ENCODE data around the gene INO80.
"Not testable (repeated sequence)": the region's sequence is repeated elsewhere in the genome, so short reads cannot be mapped to it uniquely, and the experiment has no call there.

Gene INO80

DNA sequence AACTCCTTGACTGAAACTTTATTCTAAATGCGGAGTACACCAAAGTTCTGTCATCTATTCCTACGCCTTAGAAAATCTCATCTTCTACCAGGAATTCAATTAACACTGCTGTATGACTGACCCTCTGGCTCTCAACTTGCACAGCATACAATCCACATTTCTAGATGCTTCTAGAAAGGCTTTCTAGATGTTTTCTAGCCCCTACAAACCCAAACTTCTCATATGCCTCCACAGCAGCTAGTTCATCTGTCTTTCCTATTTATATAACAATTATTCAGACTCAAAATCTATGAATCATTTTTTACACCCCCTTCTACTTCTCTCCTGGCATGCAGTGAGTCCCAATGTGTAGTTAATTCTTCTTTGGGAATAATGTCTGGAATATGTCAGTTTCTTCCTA, 13.2 kb downstream of the INO80 start:
- H3K4me3 ChIP-seq (ENCODE audit: low read depth, low read length) = no peak overlapping the region
- no peak for DNase-seq (ENCODE audit: low read depth)
- no peak for TF ChIP-seq CTCF (conservative IDR thresholded peaks at IDR 0.05; ENCODE audit: low read depth, low read length)

DNA sequence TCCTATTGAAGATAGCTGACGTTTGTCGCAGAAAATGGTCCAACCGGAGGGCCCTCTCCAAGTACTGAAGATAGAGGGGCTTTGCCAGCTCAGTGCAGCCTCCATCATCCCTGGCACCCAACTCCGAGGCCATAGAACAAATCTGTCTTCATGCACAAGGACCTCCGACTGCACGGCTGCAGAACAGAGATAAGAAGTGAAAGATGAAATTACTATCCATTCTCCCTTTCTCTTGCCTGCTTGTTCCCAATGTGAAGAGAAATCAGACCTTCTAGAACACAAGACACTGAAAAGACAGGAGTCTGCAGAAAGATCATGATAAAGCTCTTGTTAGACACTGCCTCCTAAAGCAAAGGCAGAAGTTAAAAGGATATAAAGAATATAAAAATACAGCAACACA, 19.9 kb downstream of the INO80 start:
- no peak for TF ChIP-seq CTCF (conservative IDR thresholded peaks at IDR 0.05; ENCODE audit: low read depth, low read length)
- H3K4me3 ChIP-seq (ENCODE audit: low read depth, low read length) = no peak overlapping the region
- DNase-seq (ENCODE audit: low read depth) = no peak

DNA sequence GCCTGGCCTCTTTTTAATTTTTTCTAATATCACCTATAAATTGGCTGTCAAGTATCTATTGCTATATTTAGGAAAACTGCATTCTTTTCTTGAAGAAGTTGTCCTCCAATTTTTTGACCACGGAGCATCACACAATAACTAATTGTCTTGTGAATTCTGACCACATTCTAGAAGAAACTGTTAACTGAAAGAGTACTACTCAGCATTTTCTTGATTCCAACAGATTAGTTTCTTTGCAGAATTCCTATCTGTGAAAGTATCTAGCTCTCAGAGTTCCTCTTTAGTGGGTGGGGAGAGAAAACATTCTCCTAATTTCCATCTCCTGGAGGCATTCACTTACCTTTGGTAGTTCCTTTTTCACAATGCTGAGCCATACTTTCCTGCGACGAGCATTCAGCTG, 31.1 kb downstream of the INO80 start:
- DNase-seq (ENCODE audit: low read depth) = no peak
- TF ChIP-seq CTCF (conservative IDR thresholded peaks at IDR 0.05; ENCODE audit: low read depth, low read length) = no peak

DNA sequence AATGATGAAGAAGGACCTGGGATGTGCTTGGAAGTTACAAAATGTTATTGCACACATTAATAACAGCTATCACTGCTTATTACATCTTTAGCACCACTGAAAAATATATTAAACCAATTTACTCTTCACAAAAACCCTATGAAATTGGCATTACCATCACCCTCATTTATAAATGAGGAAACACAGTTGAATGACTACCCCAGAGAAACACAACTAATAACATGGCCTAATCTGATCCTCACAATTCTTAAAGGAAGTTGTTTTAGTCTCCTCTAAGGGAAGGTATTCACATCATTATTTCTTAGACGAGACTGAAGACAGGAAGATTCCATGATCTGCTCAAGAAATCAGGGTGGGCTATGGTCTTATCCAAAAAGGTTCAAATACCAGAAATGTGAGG, 35.9 kb downstream of the INO80 start:
- no peak for DNase-seq (ENCODE audit: low read depth)
- no peak overlapping the region for H3K4me3 ChIP-seq (ENCODE audit: low read depth, low read length)
- TF ChIP-seq CTCF (conservative IDR thresholded peaks at IDR 0.05; ENCODE audit: low read depth, low read length) = no peak

More for the DNA sequence above, 31.1 kb downstream of the INO80 start:
- H3K4me3 ChIP-seq (ENCODE audit: low read depth, low read length) = no peak overlapping the region

DNA sequence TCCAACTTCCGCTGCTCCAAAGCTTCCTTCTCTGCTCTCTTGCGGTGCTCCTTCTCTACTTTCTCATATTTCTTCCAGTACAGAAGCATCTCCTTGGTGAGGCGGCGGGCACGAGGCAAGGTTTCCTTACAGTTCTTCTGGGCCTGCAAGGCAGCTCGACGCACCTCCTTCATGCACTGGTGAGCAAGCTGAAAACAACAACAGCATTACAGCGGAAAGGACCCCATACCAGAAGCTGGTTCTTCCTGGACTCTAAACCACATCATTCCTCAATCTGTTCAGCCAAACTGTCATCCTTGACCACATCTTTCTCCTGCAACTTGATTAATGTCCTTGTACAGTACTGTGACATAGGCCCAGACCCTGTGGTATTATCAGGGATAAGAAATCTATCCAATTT, 36.4 kb downstream of the INO80 start:
- no peak for TF ChIP-seq CTCF (conservative IDR thresholded peaks at IDR 0.05; ENCODE audit: low read depth, low read length)
- H3K4me3 ChIP-seq (ENCODE audit: low read depth, low read length) = no peak overlapping the region
- no peak for DNase-seq (ENCODE audit: low read depth)

GRCh38 chr15:41078879-41079278, 37.2 kb downstream of the INO80 start:
- not testable (repeated sequence) for DNase-seq (ENCODE audit: low read depth); H3K4me3 ChIP-seq (ENCODE audit: low read depth, low read length)

DNA sequence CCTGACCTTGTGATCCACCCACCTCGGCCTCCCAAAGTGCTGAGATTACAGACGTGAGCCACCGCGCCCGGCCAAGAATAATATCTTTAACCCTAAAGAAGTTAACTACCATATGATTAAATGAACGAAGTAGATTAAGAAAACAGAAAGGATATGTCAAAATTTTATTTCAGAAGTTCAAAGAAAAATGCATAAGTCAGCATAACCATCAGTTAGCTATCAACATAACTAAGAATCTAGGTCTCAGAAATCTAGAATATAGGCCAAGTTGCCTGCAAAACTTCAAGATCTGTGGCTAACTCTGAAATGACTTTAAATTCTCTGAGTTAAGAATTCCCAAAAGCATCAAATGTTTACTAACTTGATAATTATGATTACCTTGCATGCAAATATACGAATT, 38.0 kb downstream of the INO80 start:
- no peak for TF ChIP-seq CTCF (conservative IDR thresholded peaks at IDR 0.05; ENCODE audit: low read depth, low read length)
- no peak for DNase-seq (ENCODE audit: low read depth)
- H3K4me3 ChIP-seq (ENCODE audit: low read depth, low read length) = no peak overlapping the region

DNA sequence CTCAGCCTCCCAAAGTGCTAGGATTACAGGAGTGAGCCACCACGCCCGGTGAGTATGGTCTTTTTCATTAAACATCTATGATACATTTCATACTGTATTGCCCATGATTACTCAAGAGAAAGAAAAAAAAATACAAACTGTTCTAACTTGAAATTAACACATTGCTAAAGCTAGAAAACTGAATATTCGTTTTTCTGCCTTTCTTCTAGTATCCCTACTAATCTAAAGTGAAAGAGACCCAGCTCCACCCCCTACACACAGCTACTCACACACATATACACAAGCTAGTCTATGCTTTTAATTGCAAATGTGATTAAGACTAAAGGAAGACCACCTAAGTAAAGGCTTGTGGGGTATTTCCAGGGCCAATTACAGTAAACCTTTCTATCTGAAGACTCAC, 43.1 kb downstream of the INO80 start:
- DNase-seq (ENCODE audit: low read depth) = no peak
- TF ChIP-seq CTCF (conservative IDR thresholded peaks at IDR 0.05; ENCODE audit: low read depth, low read length) = no peak
- no peak overlapping the region for H3K4me3 ChIP-seq (ENCODE audit: low read depth, low read length)

Data from choroid plexus epithelial cell (primary cell).